IMR-90 (cell line): ENCODE results near the gene FAM149B1. TPM values are rescaled to one million over a fixed set of nuclear protein-coding genes. Genes with fewer than 3 reads are reported as not detected.

ENCODE experiments used
- ATAC-seq: fragments of 200-7000 bp; cut with Tn5 transposase; 2 replicates; pipeline ENCODE4 v1.9.1; 2020; ENCODE audit warnings: low read depth, mild to moderate bottlenecking, moderate library complexity
- BruUV-seq: library from RNA; stranded (reverse); fragments of 400-500 nt; replicated peaks from 2 replicates; lab custom pipeline; 2021; lab: Mats Ljungman, UMichigan
- CTCF ChIA-PET: fragments of 300-600 bp; formaldehyde crosslinking; extraction: SDS; loops from one replicate; lab custom pipeline; 2021; ENCODE audit warnings: antibody characterized with exemption; lab: Yijun Ruan, JAX
- POLR2A ChIA-PET: fragments of 300-600 bp; sonication (Branson Sonifier 250); formaldehyde crosslinking; loops from one replicate; lab custom pipeline; 2022; ENCODE audit warnings: antibody characterized with exemption; ENCODE audit not compliant: unreplicated experiment; lab: Charles Lee
- DNase-seq: peaks from one replicate; pipeline ENCODE4 v3.0.0; 2013
- H2AFZ ChIP-seq: replicated peaks from 2 replicates; pipeline ENCODE3; 2013; ENCODE audit warnings: low read length, mild to moderate bottlenecking; ENCODE audit not compliant: poor library complexity
- H2AK5ac ChIP-seq: 2 replicates; pipeline ENCODE4 v1.6.1; 2013; ENCODE audit warnings: low read depth, low read length, inconsistent platforms
- H2AK9ac ChIP-seq: replicated peaks from 2 replicates; pipeline ENCODE3; 2013; ENCODE audit warnings: mild to moderate bottlenecking, low read depth, low read length, moderate library complexity; ENCODE audit not compliant: poor library complexity
- H2BK120ac ChIP-seq: 2 replicates; pipeline ENCODE4 v1.6.1; 2013; ENCODE audit warnings: low read depth, low read length, inconsistent platforms
- H2BK15ac ChIP-seq: 3 replicates; pipeline ENCODE4 v1.6.1; 2013; ENCODE audit warnings: low read depth, low read length, inconsistent platforms
- H2BK20ac ChIP-seq: 2 replicates; pipeline ENCODE4 v1.6.1; 2013; ENCODE audit warnings: low read depth, mild to moderate bottlenecking, inconsistent platforms, low read length, moderate library complexity
- H2BK5ac ChIP-seq: 2 replicates; pipeline ENCODE4 v1.6.1; 2013; ENCODE audit warnings: mild to moderate bottlenecking, low read depth, low read length, inconsistent platforms; ENCODE audit not compliant: poor library complexity, severe bottlenecking
- H3K14ac ChIP-seq: replicated peaks from 2 replicates; pipeline ENCODE4 v1.6.1; 2013; ENCODE audit warnings: low read depth, low read length, inconsistent platforms
- H3K18ac ChIP-seq: 2 replicates; pipeline ENCODE4 v1.6.1; 2013; ENCODE audit warnings: low read depth, low read length, control low read depth
- H3K23ac ChIP-seq: 2 replicates; pipeline ENCODE4 v1.6.1; 2013; ENCODE audit warnings: low read depth, low read length, inconsistent platforms
- H3K27ac ChIP-seq: 2 replicates; pipeline ENCODE4 v1.5.1; 2013; ENCODE audit warnings: mild to moderate bottlenecking, control low read depth, low read length; ENCODE audit not compliant: insufficient read depth
- H3K27me3 ChIP-seq: 2 replicates; pipeline ENCODE4 v1.6.1; 2013; ENCODE audit warnings: low read length; ENCODE audit not compliant: control insufficient read depth, insufficient read depth
- H3K36me3 ChIP-seq: 2 replicates; pipeline ENCODE4 v1.6.1; 2013; ENCODE audit warnings: low read length, mixed read lengths; ENCODE audit not compliant: control insufficient read depth, insufficient read depth
- H3K4ac ChIP-seq: 2 replicates; pipeline ENCODE4 v1.6.1; 2013; ENCODE audit warnings: low read depth, low read length, inconsistent platforms
- H3K4me1 ChIP-seq: 2 replicates; pipeline ENCODE4 v1.6.1; 2013; ENCODE audit warnings: low read length, mixed read lengths; ENCODE audit not compliant: control insufficient read depth, insufficient read depth
- H3K4me2 ChIP-seq: 2 replicates; pipeline ENCODE4 v1.6.1; 2013; ENCODE audit warnings: low read depth, mild to moderate bottlenecking, control low read depth, low read length, moderate library complexity
- H3K4me3 ChIP-seq: 2 replicates; pipeline ENCODE4 v1.5.1; 2013; ENCODE audit warnings: low read depth, mild to moderate bottlenecking, control low read depth, low read length, moderate library complexity; ENCODE audit not compliant: insufficient read depth
- H3K56ac ChIP-seq: 2 replicates; pipeline ENCODE4 v1.6.1; 2013; ENCODE audit warnings: low read length, inconsistent platforms; ENCODE audit not compliant: insufficient read depth; ENCODE audit errors: extremely low read depth
- H3K79me1 ChIP-seq, 2 experiments: 2 replicates each; pipeline ENCODE4 v1.6.1; 2013; ENCODE audit warnings: low read length in 2 of 2, inconsistent platforms in 1 of 2, low read depth in 1 of 2
- H3K9ac ChIP-seq: 2 replicates; pipeline ENCODE4 v1.6.1; 2013; ENCODE audit warnings: low read depth, low read length, control low read depth
- H3K9me1 ChIP-seq: 2 replicates; pipeline ENCODE4 v1.6.1; 2013; ENCODE audit warnings: low read length, inconsistent platforms; ENCODE audit not compliant: insufficient read depth
- H3K9me3 ChIP-seq: 2 replicates; pipeline ENCODE4 v1.6.1; 2013; ENCODE audit warnings: low read length; ENCODE audit not compliant: control insufficient read depth, insufficient read depth
- H4K20me1 ChIP-seq: 2 replicates; pipeline ENCODE4 v1.6.1; 2013; ENCODE audit warnings: low read length, inconsistent platforms; ENCODE audit not compliant: insufficient read depth
- H4K5ac ChIP-seq: 2 replicates; pipeline ENCODE4 v1.6.1; 2013; ENCODE audit warnings: mild to moderate bottlenecking, low read depth, low read length, control low read depth
- H4K8ac ChIP-seq, 2 experiments: 2 replicates each; pipeline ENCODE4 v1.6.1; 2013; ENCODE audit warnings: low read depth in 2 of 2, low read length in 2 of 2, control low read depth in 1 of 2, inconsistent platforms in 1 of 2
- H4K91ac ChIP-seq: 2 replicates; pipeline ENCODE4 v1.6.1; 2013; ENCODE audit warnings: low read depth, low read length, inconsistent platforms; ENCODE audit not compliant: insufficient read depth
- BHLHE40 ChIP-seq: fragments of 150-350 bp; IDR thresholded peaks from 2 replicates; pipeline ENCODE4 v1.6.1; 2016; ENCODE audit warnings: mild to moderate bottlenecking, low read depth, low read length
- CEBPB ChIP-seq: IDR thresholded peaks from 2 replicates; pipeline ENCODE4 v1.6.1; 2012; ENCODE audit warnings: low read depth, low read length, improper control_type of control experiment
- CHD1 ChIP-seq: IDR thresholded peaks from 2 replicates; pipeline ENCODE4 v1.6.1; 2012; ENCODE audit warnings: low read depth, low read length, improper control_type of control experiment
- CTCF ChIP-seq: conservative IDR thresholded peaks from 2 replicates; pipeline ENCODE4 v1.5.1; 2012; ENCODE audit warnings: mild to moderate bottlenecking, low read depth, low read length, improper control_type of control experiment
- FOS ChIP-seq: fragments of 150-350 bp; IDR thresholded peaks from 2 replicates; pipeline ENCODE4 v1.6.1; 2016; ENCODE audit warnings: low read depth, low read length
- MAFK ChIP-seq: IDR thresholded peaks from 2 replicates; pipeline ENCODE4 v1.6.1; 2012; ENCODE audit warnings: low read depth, low read length, improper control_type of control experiment
- MAZ ChIP-seq: IDR thresholded peaks from 2 replicates; pipeline ENCODE4 v1.6.1; 2012; ENCODE audit warnings: low read depth, mild to moderate bottlenecking, low read length, improper control_type of control experiment, moderate library complexity, borderline replicate concordance
- MXI1 ChIP-seq: IDR thresholded peaks from 2 replicates; pipeline ENCODE4 v1.6.1; 2012; ENCODE audit warnings: low read depth, mild to moderate bottlenecking, low read length, moderate library complexity, borderline replicate concordance
- NFE2L2 ChIP-seq: fragments of 150-350 bp; IDR thresholded peaks from 2 replicates; pipeline ENCODE4 v1.6.1; 2016; ENCODE audit warnings: low read depth, mild to moderate bottlenecking, low read length
- POLR2A ChIP-seq: IDR thresholded peaks from 2 replicates; pipeline ENCODE4 v1.6.1; 2012; ENCODE audit warnings: mild to moderate bottlenecking, low read depth, low read length
- RAD21 ChIP-seq: IDR thresholded peaks from 2 replicates; pipeline ENCODE4 v1.6.1; 2012; ENCODE audit warnings: low read length, improper control_type of control experiment
- RCOR1 ChIP-seq: IDR thresholded peaks from 2 replicates; pipeline ENCODE4 v1.6.1; 2012; ENCODE audit warnings: mild to moderate bottlenecking, low read length, improper control_type of control experiment; ENCODE audit not compliant: insufficient replicate concordance
- RFX5 ChIP-seq: IDR thresholded peaks from 2 replicates; pipeline ENCODE4 v1.8.0; 2012; ENCODE audit warnings: low read depth, mild to moderate bottlenecking, low read length, moderate library complexity
- SMC3 ChIP-seq: fragments of 150-350 bp; IDR thresholded peaks from 2 replicates; pipeline ENCODE4 v1.6.1; 2016; ENCODE audit warnings: low read depth, mild to moderate bottlenecking, antibody characterized with exemption, low read length, moderate library complexity
- whole genome bisulfite sequencing, 2 experiments: methylation state at CpG; one replicate each; pipeline versions ENCODE4 v1.1.5 to v1.1.7; 2013; ENCODE audit warnings: missing lambda C conversion rate in 2 of 2; ENCODE audit not compliant: insufficient read length in 1 of 2; ENCODE audit errors: extremely low coverage in 2 of 2; 5-methylcytosine and 5-hydroxymethylcytosine counted together
- dilution Hi-C: fragments of 300-500 bp; cut with HindIII; formaldehyde crosslinking; loops from one replicate; pipeline ENCODE4 v1.14.3; 2018; ENCODE audit warnings: low sequenced_read_pairs; ENCODE audit not compliant: unreplicated experiment
- in situ Hi-C: fragments of 300-500 bp; cut with MboI; formaldehyde crosslinking; loops from 3 replicates; pipeline ENCODE4 v1.14.3; 2019; ENCODE audit warnings: low sequenced_read_pairs, inconsistent platforms, mixed read lengths
- intact Hi-C: fragments of 100-400 bp; cut with micrococcal nuclease; formaldehyde crosslinking; loops from 2 replicates; pipeline ENCODE4 v1.10.0; 2022
- polyA plus RNA-seq, 3 experiments: library from polyadenylated mRNA; depleted of rRNA; stranded (reverse); fragments of >200 nt; gene quantifications; 2 replicates each; pipeline ENCODE4 v1.2.3, GENCODE V29; 2012; ENCODE audit warnings: low replicate concordance in 1 of 3
- total RNA-seq: library from RNA; depleted of rRNA; stranded (reverse); fragments of >200 nt; gene quantifications from 2 replicates; pipeline ENCODE4 v1.2.3, GENCODE V29; 2012
- TF ChIP-seq, protein P1 (sequence below): fragments of 150-350 bp; IDR thresholded peaks from 2 replicates; pipeline ENCODE4 v1.6.1; 2016; ENCODE audit warnings: low read depth, mild to moderate bottlenecking, low read length, moderate library complexity, borderline replicate concordance
- TF ChIP-seq, protein P2 (sequence below): fragments of 150-350 bp; IDR thresholded peaks from 2 replicates; pipeline ENCODE4 v1.6.1; 2017; ENCODE audit warnings: mild to moderate bottlenecking, antibody characterized with exemption, low read length, low read depth

FAM149B1 gene
- total and polyA plus RNA-seq, 2 of the 4 experiments (the other 2 are of a cell fraction), result 21.7 to 28.3 TPM

DNA sequence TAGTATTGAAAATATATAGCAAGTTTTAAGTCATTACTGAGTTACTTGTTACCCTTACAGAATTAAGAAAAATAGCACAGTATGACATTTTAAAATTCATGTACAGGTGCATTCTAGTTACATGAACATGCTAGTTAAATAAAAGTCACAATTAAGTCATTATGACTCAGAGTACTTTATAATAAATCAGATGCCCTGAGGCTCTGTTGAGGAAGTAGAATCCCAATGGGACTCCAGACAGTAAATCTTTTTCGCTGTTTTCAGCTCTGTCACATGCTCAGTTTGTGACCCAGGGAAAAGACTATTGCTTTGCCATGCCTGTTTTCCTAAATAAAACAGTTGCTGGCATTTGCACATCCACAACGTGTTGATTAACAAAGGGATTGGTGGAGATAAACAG, 36.6 kb upstream of the FAM149B1 start:
- no peak overlapping the region for H3K4me3 ChIP-seq
- CTCF ChIA-PET, result no interaction called here
- no CpG with 5 or more reads among the region's 2 CpGs for WGBS, 2 experiments

More for the DNA sequence above, 36.6 kb upstream of the FAM149B1 start:
- no peak overlapping the region for H3K4ac ChIP-seq
- no peak overlapping the region for H2AFZ ChIP-seq
- H3K27me3 ChIP-seq, result no peaks in the 10 kb centered on the region
- no peak overlapping the region for H2BK20ac ChIP-seq
- peaks cover 10% of the 10 kb centered on the region; the same call in 1 of the 2 replicates for H3K9me1 ChIP-seq
- no peak overlapping the region for H3K14ac ChIP-seq
- no peak overlapping the region for H4K8ac ChIP-seq
- no peak overlapping the region for H3K9ac ChIP-seq
- H3K9me3 ChIP-seq, result no peaks in the 10 kb centered on the region
- H3K18ac ChIP-seq, result no peak overlapping the region
- no peak overlapping the region for H4K91ac ChIP-seq
- TF ChIP-seq CEBPB (no peak), MAZ (no peak), NFE2L2 (no peak), SMC3 (no peak), RCOR1 (no peak), CTCF (no peak), RAD21 (no peak), MAFK (no peak), RFX5 (no peak), POLR2A (no peak), CHD1 (no peak), FOS (no peak), MXI1 (no peak), BHLHE40 (no peak)
- TF ChIP-seq, protein P1, sequence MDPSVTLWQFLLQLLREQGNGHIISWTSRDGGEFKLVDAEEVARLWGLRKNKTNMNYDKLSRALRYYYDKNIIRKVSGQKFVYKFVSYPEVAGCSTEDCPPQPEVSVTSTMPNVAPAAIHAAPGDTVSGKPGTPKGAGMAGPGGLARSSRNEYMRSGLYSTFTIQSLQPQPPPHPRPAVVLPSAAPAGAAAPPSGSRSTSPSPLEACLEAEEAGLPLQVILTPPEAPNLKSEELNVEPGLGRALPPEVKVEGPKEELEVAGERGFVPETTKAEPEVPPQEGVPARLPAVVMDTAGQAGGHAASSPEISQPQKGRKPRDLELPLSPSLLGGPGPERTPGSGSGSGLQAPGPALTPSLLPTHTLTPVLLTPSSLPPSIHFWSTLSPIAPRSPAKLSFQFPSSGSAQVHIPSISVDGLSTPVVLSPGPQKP, result no peak
- TF ChIP-seq, protein P2, sequence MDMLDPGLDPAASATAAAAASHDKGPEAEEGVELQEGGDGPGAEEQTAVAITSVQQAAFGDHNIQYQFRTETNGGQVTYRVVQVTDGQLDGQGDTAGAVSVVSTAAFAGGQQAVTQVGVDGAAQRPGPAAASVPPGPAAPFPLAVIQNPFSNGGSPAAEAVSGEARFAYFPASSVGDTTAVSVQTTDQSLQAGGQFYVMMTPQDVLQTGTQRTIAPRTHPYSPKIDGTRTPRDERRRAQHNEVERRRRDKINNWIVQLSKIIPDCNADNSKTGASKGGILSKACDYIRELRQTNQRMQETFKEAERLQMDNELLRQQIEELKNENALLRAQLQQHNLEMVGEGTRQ, result no peak
- H2BK5ac ChIP-seq, result no peak overlapping the region
- H2BK15ac ChIP-seq, result no peak overlapping the region
- DNase-seq (peak; percentile 4), ATAC-seq (no peak)
- H3K4me1 ChIP-seq, result 0 out of 2 replicates have a peak, but pooled peaks cover 1% of the 10 kb centered on the region
- H3K23ac ChIP-seq, result no peak overlapping the region
- intact Hi-C loops (no loop called here), in situ Hi-C loops (no loop called here), dilution Hi-C loops (no loop called here)
- no TSS peak for BruUV-seq
- H2AK9ac ChIP-seq, result no peak overlapping the region
- no peak overlapping the region for H2BK120ac ChIP-seq
- peaks cover 7 to 11% of the 10 kb centered on the region in 2 experiments; a peak in 3 of 4 replicates for H3K79me1 ChIP-seq
- no peak overlapping the region for H2AK5ac ChIP-seq
- no peaks in the 10 kb centered on the region for H4K20me1 ChIP-seq
- H3K27ac ChIP-seq, result no peak overlapping the region
- H3K4me2 ChIP-seq, result no peak overlapping the region
- H3K56ac ChIP-seq, result no peak overlapping the region
- peaks cover 32% of the 10 kb centered on the region for H3K36me3 ChIP-seq
- H4K5ac ChIP-seq, result no peak overlapping the region
- POLR2A ChIA-PET, result no interaction called here
